Medulla oblongata (tissue), 1 donor: Measurements from ENCODE around the gene MTRR.

Experiments
- DNase-seq: peaks from one replicate; pipeline ENCODE4 v3.0.0-alpha.2; 2015; ENCODE audit errors: extremely low spot score

Gene MTRR

GRCh38 chr5:7868773-7869473, at the start of gene MTRR, which contains the start of gene FASTKD3:
MTRR (plus strand) TSS chr5:7869148; CDS start chr5:7870795, 1,647 bp downstream.
FASTKD3 (minus strand) TSS chr5:7869031; CDS start chr5:7868083, 948 bp downstream.
- peak; percentile 95 for DNase-seq

GRCh38 chr5:7822449-7822848, 46.5 kb upstream of the MTRR start:
- DNase-seq: no peak

GRCh38 chr5:7823594-7823993, 45.4 kb upstream of the MTRR start:
- no peak for DNase-seq

GRCh38 chr5:7824995-7825394, 44.0 kb upstream of the MTRR start:
- DNase-seq: no peak

GRCh38 chr5:7825630-7826029, 43.3 kb upstream of the MTRR start:
- DNase-seq: no peak

- DNase-seq: no peak
Measured at GRCh38 chr5:7827610-7828009, 41.3 kb upstream of the MTRR start.

DNA sequence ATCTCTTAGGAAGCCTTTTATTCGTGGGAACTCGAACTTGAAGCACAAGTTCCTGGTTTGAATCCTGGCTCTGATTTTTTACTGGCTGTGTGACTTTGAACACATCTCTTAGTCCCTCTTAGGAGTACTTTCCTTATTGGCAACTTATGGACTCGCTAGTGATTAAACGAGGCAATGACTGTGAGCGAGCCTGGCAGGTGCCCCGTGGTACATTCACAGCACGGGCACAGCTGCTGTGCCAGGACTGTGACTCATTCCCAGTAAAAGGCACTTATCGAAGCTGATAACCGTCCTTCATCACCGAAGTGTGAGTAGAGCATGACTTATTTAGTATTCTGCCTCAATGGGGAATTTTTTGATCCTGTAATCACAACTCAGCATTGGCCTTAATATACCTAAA, 40.7 kb upstream of the MTRR start:
- no peak for DNase-seq

DNA sequence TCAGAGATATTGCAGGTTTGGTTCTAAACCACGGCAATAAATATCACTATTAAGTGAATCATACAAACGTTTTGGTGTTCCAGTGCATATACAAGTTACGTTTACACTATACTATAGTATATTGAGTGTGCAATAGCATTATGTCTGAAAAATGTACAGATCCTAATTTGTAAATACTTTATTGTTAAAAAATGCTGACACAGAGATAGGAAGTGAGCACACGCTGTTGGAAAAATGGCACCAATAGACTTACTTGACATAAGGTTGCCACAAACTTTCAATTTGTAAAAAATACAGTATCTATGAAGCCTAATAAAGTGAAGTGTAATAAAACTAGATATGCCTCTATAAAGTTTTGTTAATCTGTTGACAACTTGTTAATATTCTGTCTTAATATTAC, 34.0 kb upstream of the MTRR start:
- DNase-seq: no peak

GRCh38 chr5:7837403-7837802, 31.5 kb upstream of the MTRR start:
- DNase-seq: no peak

DNA sequence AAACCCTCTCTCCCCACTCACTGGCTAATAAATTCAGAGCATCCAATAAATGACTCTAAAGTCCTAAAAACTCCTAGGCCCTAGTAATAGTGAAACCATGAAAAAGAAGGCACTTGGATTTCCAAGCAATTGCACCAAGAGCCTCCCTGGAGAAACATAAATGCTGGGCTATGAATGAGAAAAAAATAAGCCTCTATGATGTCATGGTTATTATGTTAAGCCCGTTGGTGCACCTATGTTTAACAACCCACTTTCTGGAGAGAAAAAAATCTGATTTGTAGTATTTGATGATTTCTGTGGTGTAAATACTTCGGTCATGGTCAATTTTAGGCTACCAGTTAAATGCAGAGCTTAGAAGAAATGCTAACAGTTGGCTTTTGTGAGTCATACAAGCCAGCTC, 26.4 kb upstream of the MTRR start:
- no peak for DNase-seq

- DNase-seq: no peak
Measured at GRCh38 chr5:7844901-7845300, 24.0 kb upstream of the MTRR start.

GRCh38 chr5:7845557-7845956, 23.4 kb upstream of the MTRR start:
- no peak for DNase-seq

DNA sequence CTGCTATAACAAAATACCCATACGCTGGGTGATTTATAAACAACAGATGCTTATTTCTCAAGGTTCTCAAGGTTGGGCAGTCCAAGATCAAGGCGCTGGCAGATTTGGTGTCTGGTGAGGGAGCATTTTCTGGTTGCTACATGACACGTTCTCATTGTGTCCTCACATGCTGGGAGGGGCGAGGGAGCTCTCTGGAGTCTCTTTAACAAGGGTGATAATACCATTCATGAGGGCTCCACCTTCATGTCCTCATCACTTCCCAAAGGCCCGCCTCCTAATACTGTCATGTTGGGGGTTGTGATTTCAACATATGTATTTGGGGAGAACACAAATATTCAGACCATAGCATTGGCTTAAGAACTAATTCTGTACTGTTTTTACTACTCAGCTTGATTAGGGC, 22.6 kb upstream of the MTRR start:
- no peak for DNase-seq

DNA sequence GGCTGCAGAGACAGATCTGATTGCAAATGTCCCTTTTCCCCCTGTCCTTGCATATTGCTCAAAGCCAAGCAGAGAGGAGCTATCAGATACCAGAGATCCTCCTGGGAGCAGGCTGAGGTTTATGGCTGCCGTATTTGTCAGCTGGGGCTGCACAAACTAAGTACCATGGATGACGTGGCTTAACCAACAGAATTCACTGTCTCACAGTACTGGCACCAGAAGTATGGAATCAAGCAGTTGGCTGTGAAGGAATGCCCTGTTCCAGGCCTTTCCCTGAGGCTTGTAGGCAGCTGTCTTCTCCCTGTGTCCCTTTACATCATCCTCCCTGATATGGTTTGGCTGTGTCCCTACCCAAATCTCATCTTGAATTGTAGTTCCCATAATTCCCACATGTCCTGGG, 20.7 kb upstream of the MTRR start:
- DNase-seq: no peak

DNA sequence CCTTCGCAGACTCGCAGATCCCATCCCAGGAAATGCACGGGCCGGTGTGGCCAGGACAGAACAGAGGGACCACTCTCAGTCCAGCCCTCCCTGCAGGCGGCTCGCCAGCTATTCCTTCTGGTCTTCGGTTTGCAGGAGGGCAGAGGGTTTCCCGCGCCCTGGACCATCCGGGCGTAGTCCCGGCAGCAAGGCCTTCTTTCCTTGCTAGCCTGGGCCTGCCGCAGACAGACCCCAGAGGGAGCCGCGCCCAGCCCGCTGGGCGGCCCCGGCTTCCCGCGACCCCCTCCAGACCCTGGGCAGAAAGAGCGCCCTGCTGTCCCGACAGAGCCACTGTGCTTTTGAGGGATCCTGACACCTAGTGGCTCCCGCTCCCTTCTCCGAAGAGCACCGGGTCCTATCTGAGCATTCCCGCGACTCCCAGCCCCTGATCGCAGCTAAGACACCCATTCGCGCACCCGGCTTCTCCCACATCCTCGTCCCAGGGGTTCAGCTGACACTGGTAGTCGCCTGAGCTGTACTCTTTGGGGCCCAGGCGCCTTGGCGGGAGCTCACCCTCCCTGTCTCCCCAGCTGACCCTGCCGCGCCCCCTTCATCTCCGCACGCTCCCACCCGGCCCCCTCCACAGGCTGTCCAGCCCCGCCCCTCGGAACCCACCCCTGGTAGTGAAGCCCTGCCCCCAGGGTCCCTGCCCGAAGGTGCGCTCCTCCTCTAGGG, 19.1 kb upstream of the MTRR start:
- peak; percentile 32 for DNase-seq

DNA sequence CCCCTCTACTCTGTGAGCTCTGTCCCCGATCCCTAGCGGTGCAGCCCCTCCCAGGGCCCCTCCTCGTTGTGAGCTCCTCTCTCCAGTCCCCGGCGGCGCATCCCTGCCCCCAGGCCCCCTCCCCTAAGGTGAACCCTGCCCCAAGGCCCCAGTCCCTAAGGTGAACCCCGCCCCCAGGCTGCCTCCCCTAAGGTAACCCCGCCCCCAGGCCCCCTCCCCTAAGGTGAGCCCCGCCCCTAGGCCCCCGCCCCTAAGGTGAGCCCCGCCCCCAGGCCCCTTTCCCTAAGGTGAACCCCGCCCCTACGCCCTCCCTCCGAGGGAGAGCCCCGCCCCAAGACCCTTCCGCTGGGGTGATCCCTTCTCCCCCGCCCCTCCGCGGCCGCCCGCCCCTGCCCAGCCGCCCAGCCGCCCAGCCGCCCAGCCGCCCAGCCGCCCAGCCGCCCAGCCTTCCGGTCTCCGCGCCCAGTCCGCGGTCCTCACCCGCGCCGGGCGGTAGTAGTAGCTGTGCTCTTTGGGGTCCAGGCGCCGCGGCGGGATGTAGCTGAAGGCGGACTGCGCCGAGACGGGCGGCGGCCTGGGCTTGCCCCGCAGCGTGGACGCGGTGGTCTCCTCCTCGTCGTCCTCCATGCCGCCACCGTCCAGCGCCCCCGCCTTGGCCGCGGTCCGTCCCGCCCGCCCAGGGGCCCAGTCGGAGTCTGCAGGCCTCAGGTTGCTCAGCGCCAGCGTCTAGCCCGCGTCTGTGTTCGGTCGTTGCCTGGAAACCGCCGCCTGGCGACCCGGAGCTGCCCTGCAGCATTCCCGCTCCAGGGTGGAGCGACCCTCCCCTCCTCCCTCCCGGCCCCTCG, 18.3 kb upstream of the MTRR start, which contains the start of gene CFAP90:
TSS of gene CFAP90 (minus strand) at position 739 of the 845 bp plus-strand sequence. CDS start at position 627, 112 bp downstream.
- no peak for DNase-seq

DNA sequence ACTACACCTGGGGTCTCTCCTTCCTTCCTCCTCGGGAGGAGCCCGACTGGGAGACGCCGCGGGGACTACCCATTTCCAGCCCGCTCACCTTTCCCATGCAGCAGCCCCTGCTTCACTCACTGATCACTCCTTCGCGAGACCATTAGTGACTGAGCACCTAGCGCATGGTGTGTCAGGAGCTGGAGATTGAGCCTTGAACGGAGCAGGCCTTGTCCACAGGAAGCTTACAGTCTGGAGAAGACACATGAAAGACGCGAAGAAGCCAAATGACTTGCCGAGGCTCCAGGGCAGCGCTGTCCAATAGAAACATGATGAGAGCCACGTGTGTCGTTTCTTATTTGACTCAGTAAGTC, 17.7 kb upstream of the MTRR start:
- DNase-seq: no peak

DNA sequence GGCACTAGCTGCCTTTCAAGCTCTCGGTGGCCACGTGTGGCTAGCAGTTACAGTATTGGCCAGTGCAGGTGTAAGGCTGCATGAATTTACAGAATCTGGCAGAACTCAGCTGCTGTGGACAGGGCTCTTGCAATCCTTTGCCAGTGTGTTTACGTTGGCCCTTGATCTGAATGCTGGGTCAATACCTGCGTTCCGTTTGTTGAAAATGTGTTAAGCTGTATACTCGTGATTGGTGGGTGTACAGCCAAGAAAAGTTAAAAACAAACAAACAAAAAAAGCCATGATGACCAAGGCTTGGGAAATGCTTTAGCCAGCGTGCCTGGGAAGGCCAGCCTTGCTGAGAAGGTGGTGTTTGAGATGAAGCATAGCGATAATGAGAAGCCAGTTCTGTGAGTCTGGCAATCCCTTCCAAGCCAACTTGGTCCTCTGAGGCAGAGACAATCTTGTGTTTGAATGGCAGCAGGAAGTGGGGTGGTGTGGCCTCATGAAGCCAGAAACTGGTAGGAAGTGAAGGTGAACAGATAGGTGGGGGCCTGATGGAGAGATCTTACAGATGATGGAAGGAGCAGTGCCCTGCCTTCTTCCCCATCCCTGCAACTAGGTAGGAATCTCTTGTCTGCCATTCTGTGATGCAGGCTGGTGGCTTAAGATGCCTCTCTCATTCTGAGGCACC, 17.2 kb upstream of the MTRR start:
- no peak for DNase-seq

DNA sequence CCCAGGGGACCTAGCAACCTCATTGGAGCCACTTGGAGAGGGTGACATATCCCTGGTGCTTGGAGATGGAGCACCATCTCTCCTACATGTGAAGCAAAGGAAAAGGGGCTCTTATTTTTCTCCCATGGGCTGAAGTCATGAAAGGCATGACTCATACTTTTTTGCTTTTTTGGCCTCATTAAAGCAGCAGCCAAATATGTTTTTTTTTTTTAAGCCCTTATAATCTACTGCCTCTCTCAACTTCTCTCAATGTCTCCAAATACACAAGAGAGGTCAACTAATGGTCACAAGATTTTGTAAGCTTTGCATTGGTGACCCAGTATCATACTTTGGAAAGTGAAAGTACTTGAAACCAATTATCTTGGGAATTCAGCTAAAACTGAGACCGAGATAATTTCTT, 16.4 kb upstream of the MTRR start:
- DNase-seq: no peak

GRCh38 chr5:7852988-7853387, 16.0 kb upstream of the MTRR start:
- no peak for DNase-seq

GRCh38 chr5:7855611-7856010, 13.3 kb upstream of the MTRR start:
- no peak for DNase-seq

DNA sequence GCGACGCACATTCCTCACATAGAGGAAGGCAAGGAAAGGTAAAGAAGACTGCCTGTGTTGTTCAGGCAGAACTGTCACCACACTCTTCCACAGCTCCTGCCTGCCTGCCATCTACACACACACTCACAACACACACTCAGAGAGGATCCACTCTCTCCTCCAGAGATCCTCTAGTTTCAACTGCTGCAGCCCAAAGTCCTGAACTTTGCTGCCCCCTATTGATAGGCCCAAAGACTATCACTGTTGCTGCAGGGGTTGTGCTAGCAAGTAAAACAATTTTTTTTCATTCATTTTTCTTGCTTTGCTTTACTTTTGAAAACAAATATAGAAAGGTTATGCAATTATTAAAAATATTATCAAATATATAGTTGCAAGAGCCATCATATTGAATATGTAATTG, 12.1 kb upstream of the MTRR start:
- peak; percentile 73 for DNase-seq
